Lower leg skin (tissue), 4 donors: ENCODE data around the gene ARRDC4. TPM values are rescaled to one million over a fixed set of nuclear protein-coding genes. Genes with fewer than 3 reads are reported as not detected.

Experiments
- DNase-seq, 2 donors: peaks; one replicate each; pipeline ENCODE4 v3.0.0-alpha.2; 2019; ENCODE audit warnings: low spot score in 2 of 2
- H3K4me3 ChIP-seq: fragments of 200-600 bp; sonication (generic); 2 replicates; pipeline ENCODE4 v1.5.1; 2017; ENCODE audit warnings: mild to moderate bottlenecking, low read depth; ENCODE audit not compliant: poor library complexity, severe bottlenecking
- CTCF ChIP-seq, 3 donors: fragments of 450-650 bp; IDR thresholded peaks; one replicate each; pipeline ENCODE4 v1.5.1; 2016; ENCODE audit warnings: antibody characterized with exemption in 3 of 3, mild to moderate bottlenecking in 3 of 3, moderate library complexity in 2 of 3
- POLR2A ChIP-seq, 2 donors: fragments of 450-650 bp; IDR thresholded peaks; one replicate each; pipeline ENCODE4 v1.6.1; 2016 to 2017; ENCODE audit warnings: antibody characterized with exemption in 2 of 2, mild to moderate bottlenecking in 1 of 2, moderate library complexity in 1 of 2
- WGBS, 2 donors: methylation state at CpG; one replicate each; pipeline ENCODE4 v1.1.5; 2018; 5-methylcytosine and 5-hydroxymethylcytosine counted together
- intact Hi-C: fragments of 100-400 bp; cut with DNase I; formaldehyde crosslinking; loops from one replicate; pipeline ENCODE4 v1.15.0; 2023; ENCODE audit warnings: low total_unique reads
- total RNA-seq, 4 donors: library from RNA; depleted of rRNA; stranded (reverse); fragments of >200 nt; gene quantifications; one replicate each; pipeline ENCODE4 v1.1.0, GENCODE V29; 2016

Gene ARRDC4
- total RNA-seq, 4 donors from 2014 or later, result 44.0 to 103 (median 60.3) TPM

DNA sequence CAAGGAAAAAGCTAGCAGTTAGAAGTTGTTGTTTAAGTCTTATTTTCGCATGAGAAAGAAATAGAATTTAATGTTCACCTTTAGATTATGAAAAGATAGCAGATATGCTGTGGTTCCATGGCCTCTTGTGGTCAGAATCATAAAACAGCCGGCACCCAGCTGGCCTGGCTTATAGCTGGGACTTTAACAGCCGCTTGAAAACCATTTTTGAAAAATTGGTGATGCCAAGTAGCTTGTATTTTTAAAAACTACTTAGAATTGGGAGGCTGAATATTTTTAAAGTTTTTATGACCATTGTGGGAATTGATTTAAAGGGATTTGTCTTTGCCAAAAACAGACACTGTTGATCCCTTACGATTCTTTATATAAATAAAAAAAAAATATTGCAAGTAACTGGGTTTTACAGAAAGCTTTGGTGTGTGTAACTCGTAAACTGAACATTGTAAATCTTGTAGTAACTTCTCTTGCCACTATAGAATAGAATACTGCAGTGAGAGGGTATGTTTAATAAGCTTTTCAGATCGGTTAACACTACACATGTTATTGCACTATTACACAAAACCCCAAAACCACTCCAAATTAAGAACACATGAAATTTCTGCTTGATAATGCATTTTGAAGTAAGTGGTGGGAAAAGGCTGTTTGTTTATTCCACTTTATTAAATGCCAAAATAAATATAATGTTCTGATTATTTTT lies 6.6 kb downstream of the ARRDC4 start:
- 52 to 64% methylated on average over 6 of the region's 6 CpGs for WGBS, 2 donors
- no peak for TF ChIP-seq CTCF (IDR thresholded peaks at IDR 0.05)
- TF ChIP-seq POLR2A (IDR thresholded peaks at IDR 0.05), result no peak
- intact Hi-C loops, result no loop called here
- H3K4me3 ChIP-seq, result no peak overlapping the region
- no peak for DNase-seq

DNA sequence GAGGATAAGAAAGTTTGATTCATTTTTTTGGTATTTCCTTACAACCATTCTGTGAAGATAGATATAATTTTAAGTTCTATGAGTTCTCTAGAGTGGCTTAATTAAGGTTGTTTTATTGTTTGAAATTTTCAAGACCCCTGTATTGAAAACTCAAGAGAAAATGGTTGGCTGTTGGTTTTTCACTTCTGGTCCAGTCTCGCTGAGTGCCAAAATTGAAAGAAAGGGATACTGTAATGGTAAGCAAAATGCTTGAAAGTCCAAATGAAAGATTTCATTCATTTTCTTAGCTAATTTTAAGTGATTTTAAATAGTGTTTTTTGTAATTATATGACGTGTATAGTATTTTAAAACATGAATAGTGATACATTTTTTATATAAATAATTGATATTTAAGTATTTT lies 7.4 kb downstream of the ARRDC4 start:
- no peak for DNase-seq
- TF ChIP-seq POLR2A (IDR thresholded peaks at IDR 0.05), result no peak
- TF ChIP-seq CTCF (IDR thresholded peaks at IDR 0.05), result no peak
- WGBS, 2 donors, result 72 to 73% methylated on average over 2 of the region's 2 CpGs
- no peak overlapping the region for H3K4me3 ChIP-seq
- intact Hi-C loops, result no loop called here

DNA sequence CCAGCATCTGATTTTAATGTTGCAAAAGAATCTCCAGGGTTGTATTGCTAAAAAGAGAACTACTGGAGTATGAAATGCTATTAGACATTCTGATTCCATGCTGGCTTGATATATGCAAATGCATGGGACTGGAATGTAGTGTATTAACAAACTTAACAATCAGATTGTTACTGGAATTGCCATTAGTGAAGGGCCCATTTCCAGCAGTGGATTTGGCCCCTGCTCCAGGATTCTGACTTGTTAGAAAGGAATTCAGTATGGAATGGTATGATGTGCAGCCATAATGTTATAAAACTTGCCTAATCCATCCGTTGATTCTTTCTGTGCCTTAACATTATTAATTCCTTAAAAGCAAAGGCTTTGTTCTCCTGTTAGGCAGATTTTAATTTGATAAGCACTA lies 7.9 kb downstream of the ARRDC4 start:
- intact Hi-C loops, result no loop called here
- H3K4me3 ChIP-seq, result no peak overlapping the region
- WGBS, 2 donors, result 30 to 34% methylated on average over 1 of the region's 1 CpG
- TF ChIP-seq CTCF (IDR thresholded peaks at IDR 0.05), result no peak
- no peak for TF ChIP-seq POLR2A (IDR thresholded peaks at IDR 0.05)
- DNase-seq, result no peak

DNA sequence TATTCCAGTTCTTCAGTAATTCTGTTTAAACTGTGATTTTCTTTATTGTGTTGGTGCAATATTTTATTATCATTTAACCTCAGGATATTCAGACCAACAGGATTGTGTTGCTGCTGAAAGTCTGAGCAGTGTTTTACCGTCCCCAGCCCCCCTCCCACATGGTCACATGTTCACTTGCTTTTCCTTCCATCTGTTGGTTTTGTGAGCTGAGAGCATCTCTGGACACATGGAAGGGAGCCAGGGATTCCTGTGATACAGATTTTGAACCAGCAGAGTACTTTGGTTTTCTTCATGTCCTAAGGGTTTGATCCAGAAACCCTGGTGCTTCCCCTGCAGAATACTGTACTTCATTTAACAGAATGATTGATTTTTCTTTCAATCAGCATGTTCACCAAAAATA lies 11.9 kb downstream of the ARRDC4 start:
- 77 to 84% methylated on average over 1 of the region's 1 CpG for WGBS, 2 donors
- no peak for TF ChIP-seq POLR2A (IDR thresholded peaks at IDR 0.05)
- TF ChIP-seq CTCF (IDR thresholded peaks at IDR 0.05), result no peak
- intact Hi-C loops, result no loop called here

DNA sequence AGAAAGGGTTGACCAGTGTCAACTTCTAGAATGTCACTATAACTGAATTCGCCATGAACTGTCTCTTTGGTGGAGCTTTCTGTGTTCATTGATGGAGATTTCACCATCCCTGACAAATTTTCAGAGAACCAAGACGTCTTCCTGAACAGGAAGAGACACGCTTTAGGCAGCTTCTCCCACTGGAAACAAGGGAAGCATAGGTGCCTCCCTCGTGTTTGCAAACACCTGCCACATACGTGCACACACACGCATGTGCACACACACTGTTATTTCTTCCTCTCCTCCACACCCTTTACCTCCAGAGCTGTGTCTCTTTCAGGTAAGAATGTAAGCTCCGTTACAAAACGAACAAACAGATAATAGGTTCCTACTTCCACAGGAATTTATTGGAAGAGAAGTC lies 15.6 kb downstream of the ARRDC4 start:
- 56 to 60% methylated on average over 8 of the region's 8 CpGs for WGBS, 2 donors
- TF ChIP-seq POLR2A (IDR thresholded peaks at IDR 0.05), result no peak
- TF ChIP-seq CTCF (IDR thresholded peaks at IDR 0.05), result no peak
- H3K4me3 ChIP-seq, result no peak overlapping the region
- intact Hi-C loops, result no loop called here
- DNase-seq, result no peak

More for the DNA sequence above, 11.9 kb downstream of the ARRDC4 start:
- DNase-seq, result no peak
- no peak overlapping the region for H3K4me3 ChIP-seq
